IMR-90 (cell line): Measurements from ENCODE around the gene PAFAH1B2.

Experiments used
- CEBPB ChIP-seq: IDR thresholded peaks from 2 replicates; pipeline ENCODE4 v1.6.1; 2012; ENCODE audit warnings: low read depth, low read length, improper control_type of control experiment
- CTCF ChIP-seq: conservative IDR thresholded peaks from 2 replicates; pipeline ENCODE4 v1.5.1; 2012; ENCODE audit warnings: mild to moderate bottlenecking, low read depth, low read length, improper control_type of control experiment
- ELK1 ChIP-seq: fragments of 150-350 bp; IDR thresholded peaks from 2 replicates; pipeline ENCODE4 v1.6.1; 2016; ENCODE audit warnings: low read depth, mild to moderate bottlenecking, low read length, moderate library complexity, borderline replicate concordance
- MXI1 ChIP-seq: IDR thresholded peaks from 2 replicates; pipeline ENCODE4 v1.6.1; 2012; ENCODE audit warnings: low read depth, mild to moderate bottlenecking, low read length, moderate library complexity, borderline replicate concordance
- POLR2A ChIP-seq: IDR thresholded peaks from 2 replicates; pipeline ENCODE4 v1.6.1; 2012; ENCODE audit warnings: mild to moderate bottlenecking, low read depth, low read length
- RAD21 ChIP-seq: IDR thresholded peaks from 2 replicates; pipeline ENCODE4 v1.6.1; 2012; ENCODE audit warnings: low read length, improper control_type of control experiment
- RCOR1 ChIP-seq: IDR thresholded peaks from 2 replicates; pipeline ENCODE4 v1.6.1; 2012; ENCODE audit warnings: mild to moderate bottlenecking, low read length, improper control_type of control experiment; ENCODE audit not compliant: insufficient replicate concordance
- RFX5 ChIP-seq: IDR thresholded peaks from 2 replicates; pipeline ENCODE4 v1.8.0; 2012; ENCODE audit warnings: low read depth, mild to moderate bottlenecking, low read length, moderate library complexity
- SMC3 ChIP-seq: fragments of 150-350 bp; IDR thresholded peaks from 2 replicates; pipeline ENCODE4 v1.6.1; 2016; ENCODE audit warnings: low read depth, mild to moderate bottlenecking, antibody characterized with exemption, low read length, moderate library complexity
- USF2 ChIP-seq: fragments of 150-350 bp; IDR thresholded peaks from 2 replicates; pipeline ENCODE4 v1.6.1; 2017; ENCODE audit warnings: mild to moderate bottlenecking, antibody characterized with exemption, low read length, low read depth

GRCh38 chr11:117189941-117190544 lies 46.0 kb downstream of the PAFAH1B2 start:
- TF ChIP-seq RAD21 (no peak), CEBPB (no peak), USF2 (no peak), POLR2A (no peak), CTCF (no peak), RCOR1 (no peak), RFX5 (no peak), SMC3 (no peak), ELK1 (no peak), MXI1 (no peak)
